Body of pancreas (tissue), 4 donors: ENCODE results near the gene C8G.

ENCODE experiments used
- CTCF ChIP-seq, 7 experiments: fragments of 450-650 bp in 4 of 7; fragments of 200-600 bp in 3 of 7; sonication (generic) in 3 of 7; IDR thresholded peaks; one replicate each; pipeline ENCODE4 v1.5.1; 2016 to 2019; ENCODE audit warnings: antibody characterized with exemption in 7 of 7
- POLR2A ChIP-seq, 3 donors: fragments of 450-650 bp; IDR thresholded peaks; one replicate each; pipeline ENCODE4 v1.6.1; 2016; ENCODE audit warnings: antibody characterized with exemption in 3 of 3, mild to moderate bottlenecking in 2 of 3

- TF ChIP-seq CTCF (IDR thresholded peaks at IDR 0.05) = no peak
- TF ChIP-seq POLR2A (IDR thresholded peaks at IDR 0.05) = no peak
These were observed 38.1 kb downstream of the C8G start for GRCh38 chr9:136983167-136983566.
